ENCODE measurements around the gene DHFR. TPM values are rescaled to one million over a fixed set of nuclear protein-coding genes. Genes with fewer than 3 reads are reported as not detected.

The DHFR gene
- total RNA-seq, 1 donor from 2014 or later = 8.4 TPM

GRCh38 chr5:80641353-80641752 lies 13.4 kb downstream of the DHFR start:
- Histone ChIP-seq H3K4me3 (no peak overlapping the region), H3K36me3 (peaks cover 38% of the 10 kb centered on the region), H3K27ac (replicated peaks) (no peak overlapping the region), H3K4me1 (no peaks in the 10 kb centered on the region), H3K9me3 (replicated peaks) (no peaks in the 10 kb centered on the region), H3K27me3 (ENCODE audit: low read depth) (no peaks in the 10 kb centered on the region)
- intact Hi-C loops (cut with micrococcal nuclease) = no loop called here
- no peak for DNase-seq
- TF ChIP-seq, protein P1, sequence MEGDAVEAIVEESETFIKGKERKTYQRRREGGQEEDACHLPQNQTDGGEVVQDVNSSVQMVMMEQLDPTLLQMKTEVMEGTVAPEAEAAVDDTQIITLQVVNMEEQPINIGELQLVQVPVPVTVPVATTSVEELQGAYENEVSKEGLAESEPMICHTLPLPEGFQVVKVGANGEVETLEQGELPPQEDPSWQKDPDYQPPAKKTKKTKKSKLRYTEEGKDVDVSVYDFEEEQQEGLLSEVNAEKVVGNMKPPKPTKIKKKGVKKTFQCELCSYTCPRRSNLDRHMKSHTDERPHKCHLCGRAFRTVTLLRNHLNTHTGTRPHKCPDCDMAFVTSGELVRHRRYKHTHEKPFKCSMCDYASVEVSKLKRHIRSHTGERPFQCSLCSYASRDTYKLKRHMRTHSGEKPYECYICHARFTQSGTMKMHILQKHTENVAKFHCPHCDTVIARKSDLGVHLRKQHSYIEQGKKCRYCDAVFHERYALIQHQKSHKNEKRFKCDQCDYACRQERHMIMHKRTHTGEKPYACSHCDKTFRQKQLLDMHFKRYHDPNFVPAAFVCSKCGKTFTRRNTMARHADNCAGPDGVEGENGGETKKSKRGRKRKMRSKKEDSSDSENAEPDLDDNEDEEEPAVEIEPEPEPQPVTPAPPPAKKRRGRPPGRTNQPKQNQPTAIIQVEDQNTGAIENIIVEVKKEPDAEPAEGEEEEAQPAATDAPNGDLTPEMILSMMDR (IDR thresholded peaks at IDR 0.05; ENCODE audit: borderline replicate concordance) = no peak

- TF ChIP-seq, protein P1 (IDR thresholded peaks at IDR 0.05; ENCODE audit: borderline replicate concordance) = no peak
These were observed 20.6 kb downstream of the DHFR start for GRCh38 chr5:80634193-80634592.

DNA sequence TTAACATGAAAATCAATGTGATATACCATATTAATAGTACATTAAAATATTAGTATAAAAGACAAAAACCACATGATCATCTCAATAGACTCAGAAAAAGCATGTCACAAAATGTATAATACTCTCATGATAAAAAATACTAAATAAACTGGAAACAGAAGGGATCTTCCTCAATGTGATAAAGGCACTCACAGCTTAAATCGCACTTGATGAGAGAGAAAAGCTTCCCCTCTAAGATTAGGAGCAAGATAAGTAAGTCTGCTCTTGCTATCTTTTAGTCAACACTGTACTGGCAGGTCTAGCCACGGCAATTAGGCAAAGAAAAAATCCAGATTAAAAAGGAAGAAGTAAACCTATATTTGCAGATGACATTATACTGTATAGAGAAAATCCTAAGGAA lies 22.1 kb downstream of the DHFR start:
- Histone ChIP-seq H3K4me3 (no peak overlapping the region), H3K9me3 (replicated peaks) (no peaks in the 10 kb centered on the region), H3K4me1 (no peaks in the 10 kb centered on the region), H3K27ac (replicated peaks) (no peak overlapping the region), H3K27me3 (ENCODE audit: low read depth) (no peaks in the 10 kb centered on the region), H3K36me3 (peaks cover 22% of the 10 kb centered on the region)
- TF ChIP-seq, protein P1 (IDR thresholded peaks at IDR 0.05; ENCODE audit: borderline replicate concordance) = no peak
- intact Hi-C loops (cut with micrococcal nuclease) = no loop called here
- no peak for DNase-seq

More at GRCh38 chr5:80634193-80634592, 20.6 kb downstream of the DHFR start:
- intact Hi-C loops (cut with micrococcal nuclease) = no loop called here
- H3K27ac ChIP-seq (replicated peaks) = no peak overlapping the region
- peaks cover 22% of the 10 kb centered on the region for H3K36me3 ChIP-seq
- no peaks in the 10 kb centered on the region for H3K9me3 ChIP-seq (replicated peaks)
- H3K4me3 ChIP-seq = no peak overlapping the region
- no peak for DNase-seq
- H3K27me3 ChIP-seq (ENCODE audit: low read depth) = no peaks in the 10 kb centered on the region
- H3K4me1 ChIP-seq = no peaks in the 10 kb centered on the region

- H3K4me3 ChIP-seq = no peak overlapping the region
- intact Hi-C loops (cut with micrococcal nuclease) = no loop called here
- H3K27ac ChIP-seq (replicated peaks) = no peak overlapping the region
- no peak for DNase-seq
- H3K9me3 ChIP-seq (replicated peaks) = no peaks in the 10 kb centered on the region
- peaks cover 22% of the 10 kb centered on the region for H3K36me3 ChIP-seq
- no peaks in the 10 kb centered on the region for H3K27me3 ChIP-seq (ENCODE audit: low read depth)
- no peaks in the 10 kb centered on the region for H3K4me1 ChIP-seq
- TF ChIP-seq, protein P1 (IDR thresholded peaks at IDR 0.05; ENCODE audit: borderline replicate concordance) = no peak
These were observed 23.2 kb downstream of the DHFR start for GRCh38 chr5:80631278-80632259.

- Histone ChIP-seq H3K4me3 (no peak overlapping the region), H3K9me3 (replicated peaks) (no peaks in the 10 kb centered on the region), H3K27me3 (ENCODE audit: low read depth) (no peaks in the 10 kb centered on the region), H3K27ac (replicated peaks) (no peak overlapping the region), H3K36me3 (peaks cover 22% of the 10 kb centered on the region), H3K4me1 (no peaks in the 10 kb centered on the region)
- TF ChIP-seq, protein P1 (IDR thresholded peaks at IDR 0.05; ENCODE audit: borderline replicate concordance) = no peak
- DNase-seq = no peak
- intact Hi-C loops (cut with micrococcal nuclease) = no loop called here
These were observed 25.5 kb downstream of the DHFR start for GRCh38 chr5:80629281-80629680.

Measured in left ventricle myocardium inferior (tissue), 1 donor.